Mucosa of gallbladder (tissue), 1 donor: ENCODE measurements around the gene RASGEF1B. TPM values are rescaled to one million over a fixed set of nuclear protein-coding genes. Genes with fewer than 3 reads are reported as not detected.

ENCODE experiments used
- DNase-seq: peaks from one replicate; pipeline ENCODE4 v3.0.0-alpha.2; 2020; ENCODE audit warnings: low spot score
- total RNA-seq: library from RNA; stranded (reverse); gene quantifications from one replicate; pipeline ENCODE4 v1.2.1, GENCODE V29; 2021
- donor health status: DM: no; HTN: no; CAD: no.

The RASGEF1B gene
- total RNA-seq, 1 donor from 2014 or later, result 24.7 TPM

- no peak for DNase-seq
Measured at GRCh38 chr4:81465406-81466340, 6.0 kb downstream of the RASGEF1B start.

- DNase-seq, result no peak
Measured at GRCh38 chr4:81460834-81461233, 10.9 kb downstream of the RASGEF1B start.

- no peak for DNase-seq
Measured at GRCh38 chr4:81460191-81460701, 11.5 kb downstream of the RASGEF1B start.

- no peak for DNase-seq
Measured at GRCh38 chr4:81459228-81459627, 12.5 kb downstream of the RASGEF1B start.

GRCh38 chr4:81457921-81458520, 13.7 kb downstream of the RASGEF1B start:
- DNase-seq, result no peak

DNA sequence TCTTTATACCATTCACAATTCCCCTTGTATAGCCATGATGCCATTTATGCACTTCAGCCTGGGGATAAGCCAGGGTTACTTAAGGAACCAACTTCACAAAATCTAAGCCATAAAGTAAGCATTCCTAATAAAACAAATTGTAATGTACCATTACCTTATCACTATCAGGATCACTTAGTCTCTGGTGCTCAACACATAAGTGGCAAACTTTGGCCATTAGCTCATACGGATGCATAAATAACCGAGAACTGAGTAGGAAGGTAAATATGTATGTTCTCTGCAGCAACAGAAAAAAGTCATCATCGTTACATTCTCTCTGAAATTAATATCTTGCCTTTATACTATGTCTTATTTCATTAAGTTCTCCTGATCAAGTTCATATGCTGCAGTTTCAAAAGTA, 14.4 kb downstream of the RASGEF1B start:
- DNase-seq, result no peak

DNA sequence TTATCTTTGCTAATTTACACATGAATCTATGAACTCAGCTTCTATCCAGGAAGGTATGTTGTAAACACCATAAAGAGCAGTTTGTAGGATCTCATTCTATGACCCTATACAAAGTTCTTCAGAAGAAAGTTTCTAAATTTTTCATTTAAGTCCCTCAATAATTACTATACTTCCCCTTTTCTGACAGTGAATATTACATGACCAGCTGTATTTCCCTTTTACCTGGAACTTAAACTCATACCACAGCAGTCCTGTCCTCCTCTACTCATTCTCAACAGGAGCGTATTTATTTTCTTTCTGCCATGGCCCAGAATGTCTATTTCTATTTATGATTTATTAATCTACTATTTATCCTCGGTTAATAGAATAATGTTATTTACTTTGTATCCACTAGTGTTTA, 15.8 kb downstream of the RASGEF1B start:
- DNase-seq, result no peak

DNA sequence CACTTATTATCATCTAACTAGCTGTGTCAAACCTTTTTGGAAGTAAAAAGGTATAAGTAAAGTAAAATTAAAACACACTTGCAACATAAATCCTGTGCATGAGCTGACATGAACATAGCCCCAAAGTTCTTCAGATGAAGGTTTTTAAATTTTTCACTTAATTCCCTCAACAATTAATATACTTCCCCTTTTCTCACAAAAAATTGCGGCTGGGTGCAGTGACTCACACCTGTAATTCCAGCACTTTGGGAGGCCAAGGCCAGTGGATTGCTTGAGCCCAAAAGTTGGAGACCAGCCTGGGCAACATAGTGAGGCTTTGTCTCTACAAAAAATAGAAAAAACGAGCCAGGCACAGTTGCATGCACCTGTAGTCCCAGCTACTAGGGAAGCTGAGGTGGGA, 16.8 kb downstream of the RASGEF1B start:
- DNase-seq, result no peak

DNA sequence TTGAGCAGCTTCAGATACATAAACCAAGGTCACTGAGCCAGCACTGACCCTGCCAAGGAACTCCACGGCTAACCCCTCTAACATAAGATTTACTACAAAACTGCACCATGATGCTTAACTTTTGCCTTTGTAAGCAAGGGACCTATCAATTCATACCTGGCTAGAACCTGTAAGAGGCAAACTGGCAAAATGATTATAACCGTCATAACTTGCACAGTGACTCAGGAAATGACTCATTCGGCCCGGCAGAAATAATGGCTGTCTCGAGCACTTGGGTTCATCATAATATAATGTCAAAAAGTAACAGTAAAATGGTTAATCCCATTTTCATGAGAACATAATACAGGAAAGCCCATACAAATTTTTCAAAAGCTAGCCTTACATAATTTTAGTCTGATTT, 17.2 kb downstream of the RASGEF1B start:
- no peak for DNase-seq

- no peak for DNase-seq
Measured at GRCh38 chr4:81453024-81453423, 18.7 kb downstream of the RASGEF1B start.

DNA sequence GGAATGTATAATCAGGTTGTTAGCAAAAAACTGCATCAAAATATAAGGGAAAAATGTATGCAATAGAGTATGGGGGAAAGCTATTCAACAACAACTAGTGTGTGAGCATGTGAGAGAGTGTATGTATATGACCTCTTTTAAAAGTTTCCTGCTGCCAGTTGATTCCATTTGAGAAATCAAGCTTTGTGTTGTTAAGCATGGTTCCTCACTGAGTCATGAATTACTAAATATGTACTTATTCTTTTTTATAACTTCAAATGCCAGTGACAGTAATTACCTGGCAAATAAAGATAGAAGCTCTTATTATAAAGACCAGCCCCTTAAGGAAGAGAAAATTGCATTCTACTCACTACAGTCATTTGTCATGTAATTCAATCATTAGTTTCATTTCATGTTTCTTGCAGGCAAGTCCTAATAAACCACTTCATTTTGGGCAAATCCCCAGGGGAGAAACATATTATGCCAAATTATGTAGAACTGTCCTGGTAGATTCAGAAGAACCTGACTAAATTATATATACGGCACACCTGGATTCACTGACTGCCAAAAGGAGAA, 19.2 kb downstream of the RASGEF1B start:
- DNase-seq, result no peak

DNA sequence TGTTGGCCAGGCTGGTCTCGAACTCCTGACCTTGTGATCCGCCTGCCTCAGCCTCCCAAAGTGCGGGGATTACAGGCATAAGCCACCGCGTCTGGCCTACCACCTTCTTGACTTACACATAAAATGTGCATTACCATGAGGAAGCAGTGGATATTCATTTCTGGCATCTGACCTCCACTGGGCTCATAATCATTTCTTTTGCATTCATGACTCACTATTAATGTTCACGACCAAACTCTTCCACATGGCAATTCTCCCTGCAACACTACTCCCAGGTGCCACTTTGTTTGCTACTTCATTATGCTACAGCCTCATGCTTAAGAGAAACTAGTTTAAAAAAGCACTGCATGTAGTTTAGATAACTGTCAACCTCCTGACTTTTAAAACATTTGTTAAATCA, 22.7 kb downstream of the RASGEF1B start:
- no peak for DNase-seq

DNA sequence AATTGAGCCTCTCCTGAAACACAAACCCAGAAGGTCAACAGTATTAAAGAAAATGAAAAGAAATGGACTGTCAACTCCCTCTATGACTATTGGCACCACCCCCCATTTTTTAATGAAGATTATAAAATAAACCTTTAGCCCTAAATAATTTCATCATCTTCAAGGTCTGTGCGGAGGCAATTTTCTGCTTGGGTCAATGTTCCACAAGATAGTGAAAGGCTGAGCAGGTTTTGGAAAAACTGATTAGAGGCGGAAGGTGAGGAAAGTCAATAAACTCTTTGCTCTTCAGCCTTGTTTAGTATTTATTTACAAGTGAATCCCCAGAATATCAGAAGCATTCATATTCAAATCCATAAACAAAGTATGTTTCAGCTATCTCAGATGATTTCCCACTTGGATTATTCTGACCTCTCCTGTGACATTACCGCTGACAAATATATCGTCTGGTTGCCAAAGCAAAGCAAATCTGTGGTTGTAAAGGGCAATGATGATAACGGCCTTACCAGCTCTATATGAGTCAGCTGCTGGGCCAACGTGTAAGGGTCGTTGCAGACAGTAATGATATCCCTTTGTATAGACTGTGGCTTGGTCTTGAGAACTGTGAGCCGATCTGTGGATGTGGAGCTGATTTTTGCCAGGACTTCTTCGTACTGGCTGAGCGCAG, 24.0 kb downstream of the RASGEF1B start:
- DNase-seq, result no peak

DNA sequence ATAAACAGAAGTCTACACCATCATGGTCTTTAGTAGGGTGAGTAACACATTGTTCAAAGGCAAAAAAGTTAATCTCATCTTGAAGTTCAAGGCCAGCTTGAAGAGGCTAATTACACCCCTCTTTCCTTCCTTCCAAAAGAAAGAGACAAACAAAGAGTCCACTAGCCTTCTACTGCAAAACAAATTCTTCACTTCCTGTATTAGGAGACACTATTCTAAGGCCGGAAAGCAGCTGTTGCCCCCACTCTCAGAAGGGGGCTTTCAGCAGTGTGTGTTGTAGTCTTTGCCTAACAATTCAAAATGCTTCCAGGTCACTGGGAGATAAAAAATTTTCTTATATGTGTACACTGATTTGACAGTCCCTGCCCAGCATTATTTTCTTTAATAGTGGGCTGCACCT, 25.1 kb downstream of the RASGEF1B start:
- DNase-seq, result no peak

DNA sequence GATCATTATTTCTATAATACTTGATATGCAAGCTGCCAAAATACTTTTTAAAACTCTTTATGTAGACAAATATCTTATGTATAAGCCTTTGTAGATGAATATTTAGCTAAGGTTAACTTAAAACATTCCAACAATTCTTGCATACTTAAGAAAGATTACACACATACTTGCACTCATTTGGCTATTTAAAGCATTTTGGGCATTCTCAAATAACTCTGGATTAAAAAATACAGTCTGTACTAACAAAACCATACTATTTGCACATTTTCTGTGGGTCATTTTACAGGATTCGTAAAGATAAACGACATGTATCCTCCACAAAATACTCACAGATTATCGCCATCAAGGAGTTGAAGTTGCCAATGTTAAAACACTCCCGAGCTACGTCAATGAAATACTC, 26.5 kb downstream of the RASGEF1B start:
- no peak for DNase-seq

DNA sequence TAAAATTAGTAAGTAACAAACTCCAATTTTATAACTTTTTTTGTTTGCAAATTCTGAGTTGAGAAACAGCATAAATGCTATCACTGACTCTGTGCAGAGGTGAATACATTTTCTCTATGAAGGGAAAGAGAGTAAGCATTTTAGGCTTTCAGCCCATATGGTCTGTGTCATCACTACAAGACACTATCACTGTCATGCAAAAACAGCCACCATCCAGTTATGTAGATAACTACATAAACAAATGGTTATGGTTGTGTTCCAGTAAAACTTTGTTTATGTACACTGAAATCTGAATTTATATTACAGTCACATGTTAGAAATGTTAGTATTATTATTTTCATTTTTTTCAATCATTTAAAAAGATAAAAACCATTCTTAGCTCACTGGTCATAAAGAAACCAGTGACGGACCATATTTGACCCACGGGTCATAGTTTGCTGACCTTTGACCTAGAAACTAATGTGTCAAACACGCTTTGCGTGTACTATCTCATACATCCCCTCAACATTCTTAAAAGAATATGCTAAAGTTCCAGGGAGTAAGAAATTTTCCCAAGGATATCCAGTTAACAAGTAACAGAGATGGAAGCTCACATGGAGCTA, 29.1 kb downstream of the RASGEF1B start:
- no peak for DNase-seq

DNA sequence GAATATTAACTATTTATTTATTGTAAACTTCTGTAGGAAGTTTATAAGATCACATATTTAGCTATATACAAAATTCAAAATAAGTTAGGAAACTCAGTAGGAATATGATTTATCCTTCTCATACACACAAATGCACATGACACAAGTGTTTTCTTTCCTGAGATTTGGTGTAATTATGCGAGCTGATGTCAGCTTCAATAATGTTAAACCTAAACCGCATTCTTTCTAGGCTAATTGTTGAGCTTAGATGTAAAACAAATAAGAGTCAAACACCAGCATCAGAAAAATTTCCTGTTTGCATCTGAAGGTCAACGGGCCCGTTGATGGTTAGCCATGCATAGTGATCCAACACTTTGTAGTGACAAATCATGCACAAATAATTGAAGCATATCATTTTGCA, 30.8 kb downstream of the RASGEF1B start:
- no peak for DNase-seq

DNA sequence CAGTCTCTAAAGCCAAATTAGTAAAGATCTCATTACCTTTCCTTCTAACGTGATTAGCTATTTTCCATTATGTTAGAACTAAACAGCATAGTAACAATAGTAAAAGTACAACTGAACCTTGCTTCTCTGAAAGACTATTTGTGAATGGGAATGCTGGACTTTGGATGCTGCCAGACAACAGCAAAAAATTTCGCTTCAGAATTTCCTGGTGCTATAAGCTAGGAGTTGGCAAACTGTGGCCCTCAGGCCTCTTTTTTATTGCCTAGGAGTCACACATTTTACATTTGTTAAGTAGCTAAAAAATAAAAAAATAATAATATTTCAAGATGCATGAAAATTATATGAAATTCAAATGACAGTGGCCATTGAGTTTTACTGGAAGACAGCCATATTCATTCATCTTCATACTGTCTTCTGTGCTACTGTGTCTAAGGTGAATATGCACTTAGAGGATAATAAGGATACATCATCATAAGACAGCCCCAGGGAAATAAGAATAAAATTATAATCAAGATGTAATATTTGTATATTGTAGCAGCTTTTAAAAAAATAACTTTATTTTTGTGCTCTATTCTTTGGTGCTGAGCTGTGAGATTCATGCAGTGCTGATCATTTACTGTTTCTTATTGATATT, 34.6 kb downstream of the RASGEF1B start:
- DNase-seq, result no peak

DNA sequence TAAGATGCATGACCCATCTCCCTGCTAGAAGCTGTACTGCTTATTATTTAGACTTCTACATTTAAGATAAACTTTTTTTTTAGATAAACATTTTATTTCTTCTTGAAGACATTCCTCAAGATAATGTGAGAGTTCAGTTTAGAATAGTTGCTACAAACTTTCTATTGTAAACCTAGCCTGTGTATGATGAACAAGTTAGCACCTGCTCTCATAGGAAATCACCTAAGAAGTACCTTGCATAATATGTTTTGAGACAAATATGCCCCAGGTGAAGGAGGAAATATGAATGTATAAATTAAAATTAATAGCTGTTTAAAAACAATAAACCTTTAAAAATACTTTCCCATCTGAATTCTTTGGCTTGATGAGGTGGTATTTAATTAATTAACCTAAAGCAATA, 35.6 kb downstream of the RASGEF1B start:
- DNase-seq, result no peak

DNA sequence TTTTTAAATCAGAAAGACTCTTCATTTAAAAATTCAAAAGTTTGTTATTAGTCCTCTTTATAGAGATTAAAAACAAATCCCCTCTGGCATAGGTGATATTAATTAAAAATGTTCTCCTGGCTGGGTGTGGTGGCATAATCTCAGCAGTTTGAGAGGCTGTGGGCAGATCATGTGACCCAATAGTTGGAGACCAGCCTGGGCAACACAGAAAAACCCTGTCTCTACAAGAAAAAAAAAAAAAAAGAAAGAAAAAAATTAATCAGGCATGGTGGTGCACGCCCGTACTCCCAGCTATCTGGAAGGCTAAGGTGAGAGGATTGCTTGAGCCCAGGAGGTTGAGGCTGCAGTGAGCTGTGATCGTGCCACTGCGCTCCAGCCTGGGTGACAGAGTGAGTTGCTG, 38.9 kb downstream of the RASGEF1B start:
- DNase-seq, result no peak

DNA sequence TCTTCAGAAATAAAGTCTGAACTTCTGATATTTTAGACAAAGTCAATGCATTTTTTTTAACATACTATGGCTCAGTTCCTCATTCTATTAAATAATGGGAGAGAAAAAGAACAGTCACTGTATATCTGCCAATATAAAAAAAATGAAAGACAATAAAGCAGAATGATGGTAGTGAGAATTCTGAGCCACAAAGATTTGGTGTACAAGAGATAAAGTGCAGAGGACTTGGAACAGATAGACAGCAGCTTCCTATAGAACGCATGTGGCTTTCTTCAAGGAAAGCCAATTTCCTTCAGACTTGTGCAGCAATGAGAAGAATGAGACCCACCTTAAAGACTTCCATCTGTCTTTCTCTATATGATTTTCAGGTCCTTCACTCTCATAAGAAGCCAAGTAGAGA, 39.7 kb downstream of the RASGEF1B start:
- no peak for DNase-seq
